ENCODE data around the gene DGKA. TPM values are rescaled to one million over a fixed set of nuclear protein-coding genes. Genes with fewer than 3 reads are reported as not detected.

Gene DGKA
- total RNA-seq (2022; extraction: Qiagen RNA extraction; ENCODE audit: low read depth) = 17.0 to 28.7 TPM (median 21.1 TPM) in 5 replicates

DNA sequence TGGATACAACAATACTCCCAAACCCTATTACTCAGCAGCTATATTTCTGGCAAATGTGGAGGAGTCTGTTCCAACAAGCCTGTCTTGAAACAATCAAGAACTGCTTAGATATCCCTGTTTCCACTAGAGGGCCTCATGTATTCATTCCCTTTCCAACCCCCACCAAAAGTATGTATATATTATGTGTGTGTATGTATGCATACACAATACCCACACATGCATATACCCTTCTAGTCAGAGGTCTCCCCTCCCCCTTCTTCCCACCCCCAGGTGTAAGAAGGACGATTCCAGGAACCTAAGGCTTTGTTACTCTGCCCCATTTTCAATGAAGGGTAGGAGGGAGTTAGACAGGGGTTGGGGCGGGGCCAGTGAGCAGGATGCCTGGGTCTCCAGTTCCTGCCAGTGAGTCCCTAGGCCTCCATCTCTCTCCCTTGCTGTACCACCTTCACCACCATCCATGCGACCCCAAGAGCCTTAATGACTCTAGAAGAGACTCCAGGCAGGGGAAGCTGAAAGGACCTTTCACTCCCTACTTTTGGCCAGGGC, at the start of gene DGKA:
TSS of gene DGKA (plus strand) at position 392 of the 546 bp plus-strand sequence. CDS start 5,342 bp downstream, outside the sequence.

DNA sequence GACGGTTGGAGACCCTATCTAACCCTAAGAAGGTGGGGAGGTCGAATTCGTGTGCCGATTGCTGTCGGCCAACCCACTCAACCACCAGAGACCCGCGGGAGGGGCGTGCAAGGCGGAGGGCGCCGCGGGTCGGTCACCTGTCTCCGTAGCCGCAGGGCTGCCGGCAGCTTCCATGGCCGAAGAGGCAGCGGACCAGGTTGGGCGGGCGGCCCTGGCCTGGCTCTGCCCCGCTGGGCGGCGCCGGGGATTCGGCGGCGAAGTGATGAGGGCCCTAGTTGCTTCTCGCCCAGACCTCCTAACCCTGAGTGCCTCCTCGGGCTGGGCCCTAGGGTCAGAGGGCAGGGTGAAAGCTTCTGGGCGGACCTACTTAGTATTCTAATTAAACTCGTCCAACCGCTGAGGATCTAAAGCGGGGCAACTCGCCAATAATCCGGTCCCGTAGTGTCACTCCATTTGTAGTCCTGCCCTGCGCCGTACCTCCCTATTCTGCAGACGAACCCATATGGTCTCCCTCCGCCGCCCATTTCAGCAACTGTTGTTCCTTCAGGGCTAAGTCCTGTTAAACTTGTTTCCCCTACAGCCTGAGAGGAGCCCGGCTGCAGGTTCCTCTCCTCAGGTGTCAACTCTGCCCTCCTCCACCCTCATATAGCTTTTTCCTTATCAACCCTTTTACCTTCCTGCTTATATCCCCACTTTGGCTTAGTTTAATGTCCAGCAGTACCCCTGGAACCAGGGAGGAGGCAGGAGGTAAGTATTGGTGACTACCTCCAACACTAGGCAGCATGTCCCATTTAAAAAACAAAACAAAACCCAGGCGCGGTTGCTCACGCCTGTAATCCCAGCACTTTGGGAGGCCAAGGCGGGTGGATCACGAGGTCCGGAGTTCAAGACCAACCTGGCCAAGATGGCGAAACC, 3.1 kb upstream of the DGKA start, which contains the start of gene PYM1:
TSS of gene PYM1 (minus strand) at position 307 of the 915 bp plus-strand sequence. CDS start at position 174, 133 bp downstream.

DNA sequence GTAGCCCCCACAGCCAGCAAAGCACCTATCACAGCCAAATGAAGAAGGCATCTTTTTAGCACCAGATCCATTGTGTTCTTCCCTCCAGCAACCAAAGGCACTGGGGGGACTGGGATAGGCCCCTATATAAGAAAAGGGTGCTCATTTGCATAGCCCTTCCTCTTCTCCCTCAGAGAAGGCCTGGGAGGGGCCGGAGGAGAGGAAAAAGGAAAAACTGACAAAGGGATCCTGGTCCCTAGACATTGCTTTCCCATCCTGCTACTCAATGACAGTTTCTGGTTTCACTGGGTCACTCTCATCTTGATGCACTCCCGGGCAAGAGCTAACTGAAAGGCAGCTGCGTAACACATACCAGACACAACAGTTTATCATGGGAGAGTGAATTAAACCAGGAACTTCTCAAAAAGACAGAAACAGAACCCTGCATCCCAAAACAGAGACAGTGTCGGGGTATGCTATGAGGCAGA, 35.0 kb downstream of the DGKA start, which contains the start of gene PMEL:
TSS of gene PMEL (minus strand) at position 102 of the 467 bp plus-strand sequence. CDS start at position 71, 31 bp downstream.

DNA sequence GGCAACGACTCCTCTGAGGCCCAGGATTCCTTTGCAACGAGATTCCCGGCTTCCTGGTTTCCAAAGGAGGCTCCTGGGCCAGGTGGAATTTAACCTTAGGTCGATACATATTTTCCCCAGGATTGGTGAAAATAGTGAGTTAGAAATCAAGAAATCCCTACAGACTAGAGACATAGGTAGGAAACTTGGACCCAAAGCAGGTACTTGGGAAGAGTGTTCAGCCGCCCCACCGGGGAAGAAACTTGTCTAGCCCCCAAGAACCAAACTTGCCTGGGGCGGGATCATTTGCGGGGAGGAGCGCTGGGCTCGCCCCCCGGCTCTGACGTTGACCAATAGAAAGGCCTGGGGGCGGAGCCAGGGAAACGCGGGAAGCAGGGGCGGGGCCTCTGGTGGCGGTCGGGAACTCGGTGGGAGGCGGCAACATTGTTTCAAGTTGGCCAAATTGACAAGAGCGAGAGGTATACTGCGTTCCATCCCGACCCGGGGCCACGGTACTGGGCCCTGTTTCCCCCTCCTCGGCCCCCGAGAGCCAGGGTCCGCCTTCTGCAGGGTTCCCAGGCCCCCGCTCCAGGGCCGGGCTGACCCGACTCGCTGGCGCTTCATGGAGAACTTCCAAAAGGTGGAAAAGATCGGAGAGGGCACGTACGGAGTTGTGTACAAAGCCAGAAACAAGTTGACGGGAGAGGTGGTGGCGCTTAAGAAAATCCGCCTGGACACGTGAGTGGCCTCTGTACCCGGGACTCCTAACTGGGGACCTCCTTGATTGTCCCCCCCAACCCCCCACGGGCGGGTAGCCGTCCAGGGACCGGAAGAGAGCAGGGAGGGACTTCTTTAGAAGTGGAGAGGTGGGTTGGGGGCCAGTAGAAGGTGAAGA, 35.7 kb downstream of the DGKA start, which contains the start of gene CDK2:
TSS of gene CDK2 (plus strand) at position 423 of the 874 bp plus-strand sequence. CDS start at position 602, 179 bp downstream.

DNA sequence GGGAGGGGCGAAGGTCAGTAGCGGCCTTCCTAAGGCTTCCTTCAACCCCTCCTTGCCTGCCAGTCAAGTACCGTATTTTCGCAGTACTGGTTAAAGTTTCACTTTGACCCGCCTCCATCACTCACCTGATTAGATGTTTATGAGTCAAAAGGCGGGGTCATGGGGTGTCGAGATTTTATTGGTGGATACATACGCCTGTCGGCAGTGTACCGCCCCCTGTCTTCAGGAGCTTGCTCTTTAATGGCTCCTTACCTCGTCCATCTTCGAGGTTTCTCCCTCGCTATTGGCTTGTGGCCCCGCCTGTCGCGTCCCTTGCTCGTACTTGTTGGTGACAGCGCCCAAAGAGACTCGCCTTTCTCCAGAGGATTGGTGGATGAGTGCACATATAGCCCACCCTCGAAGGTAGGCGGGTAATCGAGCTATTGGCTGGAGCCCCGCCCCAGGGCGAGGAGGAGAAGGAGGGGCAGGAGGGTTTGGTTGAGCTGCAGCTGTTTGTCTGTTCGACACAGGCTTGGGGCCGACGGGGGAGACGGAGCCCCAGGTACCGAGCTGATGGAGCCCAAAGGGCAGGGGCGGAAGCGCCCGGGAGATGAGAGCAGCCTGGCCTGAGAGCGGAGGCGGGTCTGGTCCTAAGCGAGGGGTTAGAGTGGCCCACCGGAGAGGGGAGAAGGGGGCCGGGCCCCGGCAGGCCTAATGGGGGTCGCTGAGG, 42.8 kb downstream of the DGKA start, which contains the start of gene RAB5B:
TSS of gene RAB5B (plus strand) at position 480 of the 709 bp plus-strand sequence. CDS start 12,883 bp downstream, outside the sequence.

DNA sequence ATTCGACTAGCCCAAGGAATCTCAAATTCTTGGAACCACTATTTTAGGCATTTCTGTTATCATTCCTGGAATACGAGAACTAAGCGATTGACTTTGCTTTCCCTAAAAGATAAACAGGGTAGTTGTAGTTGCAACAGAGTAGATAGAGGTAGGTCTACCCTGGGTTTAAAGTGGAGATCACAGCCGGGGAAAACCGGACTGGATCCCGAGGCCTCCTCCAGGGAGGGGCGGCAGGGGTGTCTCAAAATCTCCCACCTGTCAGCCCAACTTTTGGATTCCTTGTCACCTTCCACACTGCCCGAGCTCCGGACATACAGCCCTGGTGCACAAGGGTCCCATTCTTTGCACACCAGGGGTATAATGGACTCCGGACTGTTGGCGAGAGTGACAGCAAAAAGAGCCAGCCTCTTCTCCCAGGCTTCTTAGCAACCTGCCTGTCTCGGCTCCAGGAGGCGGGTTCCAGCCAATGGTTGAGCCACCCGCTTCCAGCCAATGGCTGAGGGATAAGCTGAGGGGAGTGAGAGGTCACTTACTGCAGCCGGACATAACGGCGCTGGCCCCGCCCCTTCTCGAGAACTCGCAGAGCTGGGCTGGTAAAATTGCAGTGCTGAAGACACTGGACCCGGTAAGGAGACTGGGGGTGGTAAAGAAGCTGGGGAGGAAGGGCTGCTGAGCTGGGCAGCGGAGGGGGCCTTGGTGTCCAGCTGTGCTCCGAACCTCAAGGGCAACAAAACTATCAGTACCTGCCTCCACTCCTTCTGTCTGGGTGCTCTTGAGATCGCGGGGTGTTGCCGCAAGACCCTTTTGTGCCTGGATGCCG, 66.0 kb downstream of the DGKA start, which contains the start of gene SUOX:
TSS of gene SUOX (plus strand) at position 562 of the 820 bp plus-strand sequence. CDS start 4,946 bp downstream, outside the sequence.

Other genes with a start within 250 kb of the DGKA start
- 0.90 to 1.6 TPM (median 1.1 TPM) in 5 replicates for gene ITGA7, start 223.3 kb upstream of the DGKA start, total RNA-seq (2022; extraction: Qiagen RNA extraction; ENCODE audit: low read depth)
- gene BLOC1S1, start 215.1 kb upstream of the DGKA start, total RNA-seq (2022; extraction: Qiagen RNA extraction; ENCODE audit: low read depth) = 132 to 153 TPM (median 149 TPM) in 5 replicates
- gene RDH5, start 210.8 kb upstream of the DGKA start, total RNA-seq (2022; extraction: Qiagen RNA extraction; ENCODE audit: low read depth) = 1.3 to 2.5 TPM (median 2.4 TPM) in 5 replicates
- gene CD63, start 202.2 kb upstream of the DGKA start, total RNA-seq (2022; extraction: Qiagen RNA extraction; ENCODE audit: low read depth) = 622 to 709 TPM (median 693 TPM) in 5 replicates
- 2.6 to 4.8 TPM (median 4.0 TPM) in 5 replicates for gene GDF11, start 188.0 kb upstream of the DGKA start, total RNA-seq (2022; extraction: Qiagen RNA extraction; ENCODE audit: low read depth)
- 90.9 to 132 TPM (median 96.1 TPM) in 5 replicates for gene SARNP, start 113.4 kb upstream of the DGKA start, total RNA-seq (2022; extraction: Qiagen RNA extraction; ENCODE audit: low read depth)
- 77.5 to 113 TPM (median 101 TPM) in 5 replicates for gene ORMDL2, start 113.1 kb upstream of the DGKA start, total RNA-seq (2022; extraction: Qiagen RNA extraction; ENCODE audit: low read depth)
- 17.2 to 24.5 TPM (median 22.0 TPM) in 5 replicates for gene DNAJC14, start 101.6 kb upstream of the DGKA start, total RNA-seq (2022; extraction: Qiagen RNA extraction; ENCODE audit: low read depth)
- 0.16 to 0.49 TPM (median 0.32 TPM) in 5 replicates for gene MMP19, start 88.2 kb upstream of the DGKA start, total RNA-seq (2022; extraction: Qiagen RNA extraction; ENCODE audit: low read depth)
- gene PYM1, start 3.3 kb upstream of the DGKA start, total RNA-seq (2022; extraction: Qiagen RNA extraction; ENCODE audit: low read depth) = 35.6 to 43.1 TPM (median 39.1 TPM) in 5 replicates
- gene PMEL, start 34.9 kb downstream of the DGKA start, total RNA-seq (2022; extraction: Qiagen RNA extraction; ENCODE audit: low read depth) = 0.68 to 1.4 TPM (median 0.88 TPM) in 5 replicates
- 49.1 to 57.5 TPM (median 55.2 TPM) in 5 replicates for gene CDK2, start 35.7 kb downstream of the DGKA start, total RNA-seq (2022; extraction: Qiagen RNA extraction; ENCODE audit: low read depth)
- gene RAB5B, start 42.9 kb downstream of the DGKA start, total RNA-seq (2022; extraction: Qiagen RNA extraction; ENCODE audit: low read depth) = 24.4 to 34.1 TPM (median 32.7 TPM) in 5 replicates
- 7.5 to 9.4 TPM (median 9.2 TPM) in 5 replicates for gene SUOX, start 66.1 kb downstream of the DGKA start, total RNA-seq (2022; extraction: Qiagen RNA extraction; ENCODE audit: low read depth)
- gene IKZF4, start 89.9 kb downstream of the DGKA start, total RNA-seq (2022; extraction: Qiagen RNA extraction; ENCODE audit: low read depth) = 1.7 to 3.9 TPM (median 2.9 TPM) in 5 replicates
- gene RPS26, start 110.8 kb downstream of the DGKA start, total RNA-seq (2022; extraction: Qiagen RNA extraction; ENCODE audit: low read depth) = 700 to 893 TPM (median 717 TPM) in 5 replicates
- gene ERBB3, start 149.0 kb downstream of the DGKA start, total RNA-seq (2022; extraction: Qiagen RNA extraction; ENCODE audit: low read depth) = 0.95 to 3.0 TPM (median 1.4 TPM) in 5 replicates
- gene PA2G4, start 173.4 kb downstream of the DGKA start, total RNA-seq (2022; extraction: Qiagen RNA extraction; ENCODE audit: low read depth) = 283 to 329 TPM (median 289 TPM) in 5 replicates
- gene RPL41, start 185.5 kb downstream of the DGKA start, total RNA-seq (2022; extraction: Qiagen RNA extraction; ENCODE audit: low read depth) = 5,218 to 5,761 TPM (median 5,566 TPM) in 5 replicates
- gene ZC3H10, start 187.1 kb downstream of the DGKA start, total RNA-seq (2022; extraction: Qiagen RNA extraction; ENCODE audit: low read depth) = 2.4 to 3.6 TPM (median 2.6 TPM) in 5 replicates
- 63.1 to 68.1 TPM (median 65.7 TPM) in 5 replicates for gene ESYT1, start 197.1 kb downstream of the DGKA start, total RNA-seq (2022; extraction: Qiagen RNA extraction; ENCODE audit: low read depth)
- gene MYL6B, start 221.4 kb downstream of the DGKA start, total RNA-seq (2022; extraction: Qiagen RNA extraction; ENCODE audit: low read depth) = 72.9 to 93.3 TPM (median 80.4 TPM) in 5 replicates
- gene MYL6, start 227.2 kb downstream of the DGKA start, total RNA-seq (2022; extraction: Qiagen RNA extraction; ENCODE audit: low read depth) = 2,118 to 2,979 TPM (median 2,161 TPM) in 5 replicates